GM15510 (cell line): ENCODE measurements around the gene ANLN.

Source experiments
- POLR2A ChIP-seq: IDR thresholded peaks from 3 replicates; pipeline ENCODE4 v1.6.1; 2011; ENCODE audit warnings: borderline replicate concordance; ENCODE audit not compliant: insufficient read length; ENCODE audit errors: extremely low read depth

Gene ANLN

DNA sequence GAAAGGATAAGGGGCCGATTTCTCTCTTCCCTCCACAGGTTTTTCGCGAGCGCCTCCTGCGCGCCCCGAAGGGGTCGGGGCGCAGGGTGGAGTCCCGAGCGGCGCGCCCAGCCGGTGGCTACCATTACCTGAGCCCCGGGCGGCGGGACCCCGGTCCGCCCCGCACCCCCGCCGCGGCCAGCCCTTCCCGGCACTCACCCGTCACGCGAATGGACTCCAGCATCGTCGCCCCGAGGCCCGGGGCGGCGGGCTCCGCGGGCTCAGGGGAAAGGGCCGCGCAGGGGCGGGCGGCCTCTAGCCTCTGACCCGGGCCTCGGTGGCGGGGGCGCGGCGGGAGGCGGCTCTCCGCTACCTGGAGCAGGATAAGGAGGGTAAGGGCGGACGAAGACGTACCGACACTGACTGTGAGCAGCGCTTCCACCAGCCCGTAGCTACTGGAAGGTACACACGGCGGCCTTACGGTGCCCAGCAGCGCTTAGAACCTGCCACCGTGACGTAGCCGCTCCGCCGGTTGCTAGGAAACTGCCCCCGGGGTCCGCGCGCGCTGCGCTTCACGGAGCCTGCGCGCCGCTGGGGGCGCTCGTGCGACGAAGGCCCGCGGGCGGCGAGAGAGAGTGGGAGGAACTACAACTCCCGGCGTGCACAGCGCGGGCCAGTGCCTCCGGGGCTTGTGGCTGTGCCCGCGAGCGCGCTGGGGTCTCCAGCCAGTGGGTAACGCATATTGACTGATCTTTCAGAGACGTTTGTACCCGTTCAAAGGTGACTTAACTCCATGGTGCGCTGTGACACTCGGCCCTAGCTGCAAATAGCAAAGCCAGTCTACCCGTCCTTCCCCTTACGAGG is 22.7 kb upstream of the ANLN start:
- no peak for TF ChIP-seq POLR2A

DNA sequence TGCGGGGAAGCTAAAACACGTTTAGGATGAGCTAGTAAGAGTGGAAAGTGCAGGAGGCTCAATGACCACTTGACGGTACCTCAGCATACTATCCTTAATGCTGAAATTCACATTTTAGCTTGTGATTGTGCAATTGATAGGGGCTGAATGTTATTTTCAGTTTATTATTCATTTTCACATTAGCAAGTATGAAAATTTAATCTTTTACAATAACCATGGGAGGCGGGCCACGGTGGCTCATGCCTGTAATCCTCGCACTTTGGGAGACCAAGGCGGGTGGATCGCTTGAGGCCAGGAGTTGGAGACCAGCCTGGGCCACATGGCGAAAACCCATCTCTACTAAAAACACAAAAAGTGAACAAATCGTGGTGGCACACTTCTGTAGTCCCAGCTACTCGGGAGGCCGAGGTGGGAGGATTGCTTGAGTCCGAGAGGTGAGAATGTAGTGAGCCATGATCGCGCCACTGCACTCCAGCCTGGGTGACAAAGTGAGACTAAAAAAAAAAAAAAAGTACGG is 22.0 kb upstream of the ANLN start:
- no peak for TF ChIP-seq POLR2A

DNA sequence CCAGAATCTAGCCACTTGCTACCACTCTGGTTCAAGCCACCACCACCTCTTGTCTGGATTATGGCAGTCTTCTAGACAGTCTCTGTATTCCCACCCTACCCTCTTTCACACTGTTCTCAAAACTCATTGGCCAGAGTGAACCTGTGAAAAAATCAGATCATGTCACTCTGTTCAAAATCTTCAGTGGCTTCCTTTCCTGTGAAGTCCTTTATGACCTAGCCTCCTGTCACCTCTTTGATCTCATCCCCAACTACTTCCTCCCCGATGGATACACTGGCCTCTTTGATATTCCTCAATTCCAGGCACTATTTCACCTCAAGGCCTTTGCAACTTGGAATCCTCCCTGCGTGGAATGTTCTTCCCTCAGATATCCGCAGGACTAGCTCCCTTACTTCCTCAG is 21.2 kb upstream of the ANLN start:
- TF ChIP-seq POLR2A = no peak

DNA sequence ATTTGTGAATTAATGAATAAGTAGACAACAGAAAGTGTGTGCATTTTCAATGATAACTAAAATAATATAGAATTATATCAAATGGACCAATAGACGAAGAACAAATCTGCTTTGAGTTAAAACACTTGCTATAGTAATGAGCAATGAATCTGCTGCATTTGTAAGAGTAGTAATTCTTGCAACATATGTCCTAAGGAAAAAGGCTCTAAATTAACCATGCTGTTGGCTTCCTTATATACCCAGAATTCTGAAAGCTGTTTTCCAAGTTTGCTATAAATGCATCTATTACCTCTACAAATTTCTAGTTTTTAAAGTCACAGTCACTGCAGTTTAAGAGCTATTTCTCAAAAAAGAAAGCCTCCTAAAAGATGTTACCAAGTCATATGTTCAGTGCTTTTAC is 20.5 kb upstream of the ANLN start:
- TF ChIP-seq POLR2A = no peak

DNA sequence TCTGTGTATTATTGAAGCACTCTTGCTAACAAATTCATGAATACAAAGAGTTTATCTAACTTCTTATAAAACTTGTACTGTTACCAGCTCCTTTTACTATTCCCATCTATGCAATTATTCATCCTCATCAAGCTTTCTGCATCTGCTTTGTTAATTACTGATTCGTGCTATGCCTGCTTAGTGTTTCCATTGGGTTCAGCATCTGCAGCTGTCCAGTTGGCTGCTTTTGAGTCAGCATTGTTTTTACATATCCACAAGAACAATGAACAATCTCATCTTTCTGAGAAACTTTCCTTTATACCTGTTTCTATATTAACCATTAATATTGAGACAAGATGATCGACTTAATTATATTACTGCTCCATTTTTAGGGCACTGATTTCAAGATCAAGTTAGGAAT is 19.6 kb upstream of the ANLN start:
- TF ChIP-seq POLR2A = no peak

DNA sequence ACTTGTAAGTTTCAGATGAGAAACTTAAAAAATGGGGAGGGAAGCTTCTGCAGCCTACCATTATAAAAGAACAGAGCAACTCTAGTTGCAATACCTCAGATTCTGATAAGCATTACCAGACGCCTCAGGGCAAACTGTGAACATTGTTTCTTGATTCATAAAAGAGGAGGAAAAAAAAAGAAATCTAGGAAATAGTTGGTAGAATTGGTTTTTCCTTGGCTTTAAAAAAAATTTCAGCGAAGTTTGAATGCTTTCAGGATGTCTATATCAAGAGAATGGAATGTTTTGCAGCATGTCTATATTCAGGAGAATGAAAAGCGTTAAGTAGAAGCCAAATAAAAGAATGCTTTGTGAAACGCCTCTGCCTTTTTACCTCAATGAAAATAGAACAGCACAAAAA is 17.5 kb upstream of the ANLN start:
- no peak for TF ChIP-seq POLR2A

DNA sequence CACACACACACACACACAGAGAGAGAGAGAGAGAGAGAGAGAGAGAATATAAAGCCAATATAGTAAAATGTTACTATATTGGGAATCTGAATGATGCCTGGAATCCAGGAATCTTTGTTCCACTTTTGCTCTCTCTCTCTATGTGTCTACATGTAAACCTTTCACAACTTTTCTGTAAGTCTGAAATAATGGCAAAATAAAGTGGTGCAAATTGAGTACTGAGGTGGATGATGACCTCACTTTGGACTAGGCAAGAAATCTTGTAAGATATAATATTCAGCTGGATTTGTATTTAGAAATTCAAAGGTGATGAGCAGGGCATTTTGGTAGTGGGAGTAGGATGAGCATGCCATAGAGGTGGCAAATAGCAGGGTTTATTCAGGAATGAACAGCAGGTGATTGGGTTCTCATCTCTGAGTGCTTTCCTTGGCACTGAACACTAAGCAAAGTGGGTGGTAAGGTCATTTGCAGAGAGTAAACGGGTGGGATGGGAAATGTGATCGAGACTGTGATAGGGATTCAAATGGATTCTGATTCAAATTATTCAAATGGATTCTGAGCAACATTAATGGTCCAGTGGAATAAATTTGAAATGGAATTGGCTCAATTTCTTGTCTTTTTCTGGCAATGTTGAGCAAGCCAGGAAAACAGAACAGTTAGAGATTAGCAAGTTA is 9.7 kb upstream of the ANLN start:
- TF ChIP-seq POLR2A = no peak

DNA sequence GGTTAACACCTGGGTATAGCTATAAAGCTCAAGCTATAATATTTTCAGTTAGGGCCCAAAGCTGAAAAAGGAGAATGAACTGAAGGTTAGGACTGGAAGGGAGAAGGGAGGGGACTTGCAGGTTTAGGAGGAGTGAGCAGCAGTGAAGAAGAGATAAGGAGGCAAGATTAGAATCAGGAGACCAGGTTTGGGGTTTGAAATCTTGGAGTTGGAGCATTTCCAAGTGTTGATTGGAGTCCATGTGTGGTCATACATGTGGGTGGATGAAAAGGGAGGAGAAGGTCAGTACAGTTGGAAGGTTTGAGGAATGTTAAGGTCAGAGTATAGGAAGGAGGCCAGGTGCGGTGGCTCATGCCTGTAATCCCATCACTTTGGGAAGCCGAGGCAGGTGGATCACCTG is 8.6 kb upstream of the ANLN start:
- no peak for TF ChIP-seq POLR2A

DNA sequence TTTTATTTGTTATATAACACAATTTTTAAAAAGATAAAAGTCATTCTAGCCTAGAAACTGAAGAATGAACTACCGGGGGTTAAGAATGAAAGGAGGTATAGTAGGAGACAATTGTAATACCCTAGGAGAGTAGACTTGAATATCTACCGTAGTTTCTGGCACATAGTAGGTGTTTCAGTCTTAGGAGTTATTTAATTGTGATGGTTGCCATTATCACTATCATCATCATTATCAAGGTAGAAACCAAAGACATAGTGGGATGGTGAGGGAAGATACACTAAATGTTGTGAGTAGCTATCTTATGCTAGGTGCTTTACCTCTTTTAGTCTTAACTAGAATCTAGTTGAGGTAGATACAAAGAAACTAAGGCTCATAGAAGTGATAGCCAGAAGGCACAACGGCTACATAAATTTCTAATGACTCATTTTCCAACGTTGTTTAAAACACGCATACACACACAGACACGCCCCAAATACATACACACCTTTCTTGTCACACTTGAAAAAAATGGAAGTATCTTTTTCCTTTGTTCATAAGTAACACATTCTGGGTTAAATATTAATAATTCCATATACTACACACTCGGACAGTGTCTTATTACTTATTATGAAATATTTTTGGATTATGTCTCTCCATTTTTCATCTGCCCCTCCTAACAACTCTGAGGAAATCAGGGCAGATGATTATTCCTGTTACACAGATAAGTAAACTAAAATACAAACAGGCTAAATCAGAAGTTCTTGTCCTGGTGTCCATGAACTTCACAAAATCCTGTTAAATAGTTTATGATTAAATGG is 2.0 kb upstream of the ANLN start:
- no peak for TF ChIP-seq POLR2A

DNA sequence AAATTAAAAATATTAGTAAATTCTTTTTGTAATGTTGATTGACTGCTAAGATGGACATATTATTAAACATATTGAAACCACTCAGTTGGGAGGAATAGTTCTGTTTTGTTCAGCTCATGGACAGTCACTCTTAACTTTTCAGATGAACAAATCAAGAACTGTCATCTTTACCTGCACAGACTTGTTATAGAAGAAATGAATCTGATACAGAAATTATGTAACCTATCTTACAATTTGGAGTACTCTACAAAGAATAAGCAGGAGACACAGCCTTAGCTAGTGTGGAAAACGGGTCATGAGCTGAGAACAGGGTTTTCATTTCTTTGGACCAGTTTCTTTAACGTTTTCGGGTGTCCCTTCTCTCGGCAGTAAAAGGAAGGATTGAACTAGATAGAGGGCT is 1.2 kb upstream of the ANLN start:
- TF ChIP-seq POLR2A = no peak

DNA sequence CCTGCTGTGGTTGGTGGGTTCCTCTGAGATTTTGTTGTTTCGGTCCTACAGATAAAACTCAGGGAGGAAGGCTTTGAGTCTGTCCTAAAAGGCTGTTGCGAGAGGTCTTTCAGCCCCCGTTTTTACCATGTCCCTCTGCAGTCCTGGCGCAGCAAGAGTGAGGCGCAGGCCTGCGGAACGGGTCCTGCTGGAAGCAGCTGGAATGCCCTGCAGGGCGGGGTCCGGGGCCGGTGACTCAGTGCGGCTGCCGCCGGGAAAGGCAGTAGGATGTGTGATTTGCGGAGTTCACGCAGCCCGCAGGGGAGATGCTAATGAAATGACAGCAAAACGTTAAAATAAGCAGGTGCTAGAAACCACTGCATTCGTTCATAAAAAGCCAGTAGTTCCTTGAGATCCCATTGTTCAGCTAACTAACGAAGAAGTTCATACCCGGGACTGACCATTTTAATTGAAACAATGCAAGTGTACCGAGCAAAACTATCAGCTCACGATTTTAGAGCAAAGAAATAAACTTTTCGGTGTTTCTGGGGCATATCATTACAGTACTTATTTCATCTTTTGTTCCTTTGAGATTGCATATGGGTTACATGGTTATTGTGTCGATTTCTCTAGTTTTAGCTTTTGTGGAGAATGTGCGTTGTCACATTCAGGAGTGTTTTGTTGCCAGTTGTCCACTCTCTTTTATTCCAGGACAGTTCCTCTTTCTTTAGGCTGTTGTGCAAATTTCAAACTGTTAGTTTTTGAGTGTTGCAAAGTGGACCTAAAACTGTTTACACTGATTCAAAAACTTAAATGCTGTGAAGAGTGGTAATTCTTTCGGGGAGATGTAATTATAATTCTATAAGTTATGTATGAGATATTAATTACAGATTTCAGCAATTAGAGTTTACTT is 783 bp downstream of the ANLN start:
- TF ChIP-seq POLR2A = no peak

DNA sequence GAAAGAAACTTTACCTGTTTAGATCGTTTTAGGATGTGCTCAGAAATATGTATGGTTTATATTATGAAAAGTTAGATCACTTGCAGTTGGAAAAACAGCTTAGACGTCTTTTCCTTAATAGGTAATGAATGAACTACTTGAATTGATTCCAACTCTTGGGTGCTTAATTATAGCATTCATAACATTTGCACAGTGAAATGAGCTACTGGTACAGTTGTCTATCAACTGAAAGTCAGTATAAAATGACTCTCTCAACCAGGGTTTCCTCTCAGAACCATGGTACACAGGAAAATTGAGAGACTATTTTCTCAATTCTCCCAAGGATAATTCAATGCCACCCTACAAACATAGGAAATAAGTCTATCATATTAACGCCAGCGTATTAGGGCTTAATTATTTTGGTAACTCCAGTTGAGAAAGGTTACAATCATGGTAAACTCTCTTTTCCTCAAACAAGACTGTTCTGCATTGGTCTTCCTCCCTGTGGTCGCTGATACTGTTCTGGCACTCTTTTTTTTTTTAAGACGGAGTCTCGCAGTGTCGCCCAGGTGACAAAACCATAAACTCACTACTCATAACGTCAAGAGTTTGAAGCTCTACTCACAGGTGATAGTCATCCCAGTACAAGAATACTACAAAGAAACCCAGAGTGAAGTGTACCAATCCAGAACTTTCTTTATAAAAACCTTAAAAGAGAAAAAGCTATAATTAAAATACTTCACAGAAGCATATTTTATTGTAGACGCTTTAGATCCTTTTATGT is 2.0 kb downstream of the ANLN start:
- no peak for TF ChIP-seq POLR2A

DNA sequence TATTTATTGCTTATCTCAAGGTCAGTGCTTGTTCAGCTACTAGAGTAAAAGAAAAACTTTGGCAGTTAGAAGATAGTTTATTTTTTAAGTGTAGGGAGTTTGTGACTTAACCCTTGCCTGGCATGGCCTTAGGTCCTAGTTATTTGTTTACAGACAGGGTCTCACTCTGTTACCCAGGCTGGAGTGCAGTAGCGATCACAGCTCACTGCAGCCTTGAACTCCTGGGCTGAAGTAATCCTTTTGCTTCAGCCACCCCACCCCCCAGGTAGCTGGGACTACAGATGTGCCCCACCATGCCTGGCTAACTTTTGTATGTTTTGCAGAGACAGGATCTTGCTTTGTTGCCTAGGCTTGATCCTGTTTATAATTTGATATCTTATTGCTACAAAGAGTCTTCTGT is 4.2 kb downstream of the ANLN start:
- TF ChIP-seq POLR2A = no peak
